Endothelial cell of hepatic sinusoid (primary cell): Measurements from ENCODE around the gene MYH9.

ENCODE experiments used
- in situ Hi-C: cut with HindIII; loops from 2 replicates; pipeline ENCODE4 v1.10.0; 2017; ENCODE audit warnings: low sequenced_read_pairs

Gene MYH9

GRCh38 chr22:36352803-36353507 lies 34.8 kb downstream of the MYH9 start:
- in situ Hi-C loops, result no loop called here

DNA sequence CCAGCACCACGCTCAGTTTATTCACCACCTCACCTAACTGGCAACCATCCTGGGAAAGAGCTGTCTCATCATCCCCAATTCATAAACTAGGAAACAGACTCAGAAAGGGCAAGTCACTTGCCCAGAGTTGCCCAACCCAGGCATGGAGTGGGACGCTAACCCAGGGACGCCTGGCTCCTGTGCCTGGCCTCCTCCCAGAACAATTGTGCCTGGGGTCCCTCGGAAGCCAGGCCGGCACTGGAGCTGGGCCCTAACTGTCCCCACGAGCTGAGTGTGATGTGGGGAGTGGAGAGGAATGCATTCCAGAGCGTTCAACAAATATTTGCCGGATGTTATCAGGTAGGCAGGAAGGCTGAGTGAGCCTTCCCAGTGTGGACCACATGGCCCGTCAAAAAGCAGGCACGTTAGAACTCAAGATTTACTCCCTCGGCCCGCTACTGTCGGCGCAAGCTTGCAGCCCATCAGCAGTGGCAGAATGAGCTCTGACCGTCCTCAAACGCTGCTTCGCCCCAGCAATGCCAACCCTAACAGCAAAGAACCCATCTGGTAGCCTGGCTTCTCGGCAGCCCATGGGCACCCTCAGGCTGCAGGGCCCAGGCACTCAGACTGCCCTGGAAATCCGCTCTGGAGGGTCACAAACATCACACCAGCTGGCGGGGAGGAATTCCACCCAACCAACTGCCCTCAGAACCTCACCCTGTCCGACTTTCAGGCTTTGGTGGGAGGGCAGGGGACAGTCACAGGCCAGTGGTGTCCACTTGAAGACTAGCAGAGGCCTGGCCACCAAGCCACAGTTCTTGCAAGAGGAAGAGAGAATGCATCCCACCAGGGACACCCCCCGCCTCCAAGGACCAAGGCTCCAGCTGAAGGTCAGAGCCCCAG lies 35.6 kb downstream of the MYH9 start:
- in situ Hi-C loops, result no loop called here

GRCh38 chr22:36350751-36351594 lies 36.8 kb downstream of the MYH9 start:
- in situ Hi-C loops, result no loop called here

- in situ Hi-C loops, result no loop called here
Measured at GRCh38 chr22:36349726-36350125, 38.0 kb downstream of the MYH9 start.

- in situ Hi-C loops, result no loop called here
Measured at GRCh38 chr22:36348760-36349159, 39.0 kb downstream of the MYH9 start.

- in situ Hi-C loops, result no loop called here
Measured at GRCh38 chr22:36347094-36347493, 40.7 kb downstream of the MYH9 start.

DNA sequence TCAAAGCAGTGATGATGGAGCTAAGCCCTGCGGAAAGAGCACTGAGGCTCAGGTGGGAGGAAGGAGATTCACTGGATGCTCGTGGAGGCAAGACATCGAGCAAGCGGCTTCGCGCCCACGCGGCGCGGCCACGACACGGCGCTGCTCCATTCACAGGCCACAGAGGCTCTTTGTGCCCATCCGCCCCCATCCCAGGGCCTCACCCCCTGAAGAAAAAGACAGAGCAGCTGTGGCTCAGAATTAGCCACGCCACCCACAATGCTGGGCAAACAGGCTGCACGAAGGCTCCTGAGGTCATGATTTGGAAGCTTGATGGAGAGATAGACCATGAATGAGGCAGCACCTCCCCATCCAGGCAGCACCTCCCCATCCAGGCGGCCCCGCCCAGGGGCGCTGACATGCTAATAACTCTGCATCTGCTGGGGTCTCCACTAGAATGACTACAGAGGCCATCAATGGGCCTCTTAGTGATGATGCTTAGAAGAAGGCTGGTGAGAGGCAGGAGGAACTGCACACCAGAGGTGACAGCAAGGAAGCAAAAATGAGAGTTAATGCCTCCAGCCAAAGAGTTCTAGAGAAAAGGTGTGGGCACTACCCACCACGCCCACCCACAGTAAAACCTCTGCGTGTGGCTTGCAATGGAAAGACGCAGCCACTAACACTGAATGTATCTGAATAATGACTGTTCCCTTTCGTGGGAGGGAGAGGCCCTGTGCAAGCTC lies 43.5 kb downstream of the MYH9 start:
- in situ Hi-C loops, result loop anchor here (5.0 kb wide), 2 partner anchors 98 to 123 kb away; no protein-coding TSS in a partner anchor

DNA sequence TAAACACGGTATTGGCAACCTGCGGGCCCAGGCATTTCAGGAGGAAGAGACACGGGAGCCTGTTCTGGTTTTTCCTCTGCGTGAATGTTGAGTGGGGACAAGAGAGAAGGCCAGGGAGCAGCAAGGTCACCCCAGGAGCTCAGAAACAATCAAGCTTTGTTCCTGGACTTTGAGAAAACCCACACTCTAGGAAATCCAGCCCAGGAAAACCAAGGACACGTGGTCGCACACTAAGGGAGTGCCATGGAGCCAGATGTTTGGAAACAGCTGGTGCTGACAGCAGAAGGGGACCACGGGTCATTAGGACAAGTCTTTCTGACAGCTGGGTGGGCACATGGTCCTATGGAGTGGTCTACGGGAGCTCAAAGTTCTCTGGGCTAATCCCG lies 44.1 kb downstream of the MYH9 start:
- in situ Hi-C loops, result loop anchor here (5.0 kb wide), 2 partner anchors 99 to 124 kb away; no protein-coding TSS in a partner anchor

DNA sequence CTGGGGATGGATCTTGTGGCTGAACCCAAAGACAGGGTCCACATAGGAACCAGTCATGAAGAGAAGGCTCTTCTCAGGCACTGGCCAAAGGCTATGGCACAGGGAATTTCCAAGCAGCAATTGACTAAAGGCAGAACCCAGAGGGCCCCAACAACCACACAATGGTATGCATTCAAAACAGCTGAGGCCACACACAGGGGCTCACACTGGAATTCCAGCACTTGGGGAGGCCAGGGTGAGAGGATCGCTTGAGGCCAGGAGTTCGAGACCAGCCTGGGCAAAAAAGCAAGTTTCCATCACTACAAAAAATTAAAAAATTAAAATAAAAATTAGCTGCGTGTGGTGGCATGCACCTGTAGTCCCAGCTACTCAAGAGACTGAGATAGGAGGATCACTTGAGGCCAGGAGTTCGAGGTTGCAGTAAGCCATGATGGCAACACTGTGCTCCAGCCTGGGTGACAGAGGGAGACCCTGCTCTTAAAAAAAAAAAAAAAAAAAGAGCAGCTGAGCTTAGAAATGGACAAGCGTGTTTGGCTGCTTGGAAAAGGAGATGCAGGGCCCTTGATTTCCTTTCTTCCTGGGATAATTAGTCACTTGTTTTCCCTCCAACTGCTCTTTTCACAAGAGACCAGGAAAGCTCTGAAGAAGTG lies 44.6 kb downstream of the MYH9 start:
- in situ Hi-C loops, result loop anchor here (5.0 kb wide), 2 partner anchors 99 to 124 kb away; no protein-coding TSS in a partner anchor

DNA sequence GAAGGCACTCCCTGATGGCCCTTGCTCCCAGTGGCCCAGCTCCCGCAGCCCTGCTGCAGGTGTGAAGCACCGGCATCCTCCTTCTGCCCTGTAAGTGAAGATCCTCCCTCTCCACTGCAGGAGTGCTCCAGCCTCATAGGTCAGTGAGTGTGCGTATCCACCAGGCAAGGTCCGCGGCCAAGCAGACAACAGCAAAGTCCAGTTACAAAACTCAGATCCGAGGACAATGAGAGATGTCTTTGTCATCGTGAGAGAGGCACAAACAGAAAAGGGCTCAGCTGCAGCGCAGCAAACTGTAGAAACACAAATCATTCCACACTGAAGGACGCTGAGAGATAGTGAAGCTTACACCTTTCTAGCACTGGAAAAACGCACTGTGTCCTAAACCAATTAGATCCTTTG lies 46.1 kb downstream of the MYH9 start:
- in situ Hi-C loops, result loop anchor here (5.0 kb wide), 2 partner anchors 101 to 126 kb away; no protein-coding TSS in a partner anchor

DNA sequence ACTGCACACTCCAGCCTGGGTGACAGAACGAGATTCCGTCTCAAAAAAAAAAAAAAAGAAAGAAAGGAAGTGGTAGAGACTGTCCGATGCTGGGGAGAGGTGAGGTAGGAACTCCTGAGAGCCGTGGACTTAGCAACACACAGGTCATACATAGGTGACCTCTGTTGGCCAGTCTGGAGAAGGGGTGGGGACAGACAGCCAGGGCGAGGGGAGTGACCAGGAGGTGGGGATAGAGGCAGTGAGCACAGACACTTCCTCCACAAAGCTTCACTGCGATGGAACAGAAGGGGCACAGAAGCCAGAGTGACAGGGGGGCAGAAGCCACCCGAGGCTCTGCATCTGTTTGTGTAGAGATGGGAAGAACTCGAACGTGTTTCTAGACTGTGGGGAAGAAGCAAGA lies 47.1 kb downstream of the MYH9 start:
- in situ Hi-C loops, result loop anchor here (5.0 kb wide), 2 partner anchors 102 to 127 kb away; no protein-coding TSS in a partner anchor

- in situ Hi-C loops, result loop anchor here (5.0 kb wide), 2 partner anchors 103 to 128 kb away; no protein-coding TSS in a partner anchor
Measured at GRCh38 chr22:36339171-36340065, 48.3 kb downstream of the MYH9 start.

GRCh38 chr22:36337365-36338130 lies 50.2 kb downstream of the MYH9 start:
- in situ Hi-C loops, result no loop called here

- in situ Hi-C loops, result no loop called here
Measured at GRCh38 chr22:36336246-36337182, 51.3 kb downstream of the MYH9 start.

DNA sequence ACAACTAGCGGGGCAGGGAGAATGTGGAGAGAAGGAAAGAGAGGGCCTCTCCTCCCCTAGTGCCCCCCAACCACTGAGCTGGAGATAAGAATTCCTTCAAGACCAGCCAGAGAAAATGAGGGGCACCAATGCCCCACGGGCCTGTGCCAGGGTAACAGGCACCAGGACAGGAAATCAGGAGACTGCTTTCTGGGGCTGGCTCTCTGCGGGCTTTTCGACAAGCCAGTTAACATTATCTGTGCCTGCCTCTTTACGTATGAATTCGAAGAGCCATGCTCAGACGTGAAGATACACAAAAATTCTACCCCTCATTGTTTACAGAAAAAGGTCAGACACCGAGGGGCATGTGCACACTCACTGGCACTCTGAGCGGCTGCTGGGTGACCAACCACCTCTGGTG lies 52.1 kb downstream of the MYH9 start:
- in situ Hi-C loops, result no loop called here

- in situ Hi-C loops, result no loop called here
Measured at GRCh38 chr22:36334821-36335603, 52.8 kb downstream of the MYH9 start.
